Omental fat pad (tissue), 4 donors: ENCODE measurements around the gene LDB3. TPM values are rescaled to one million over a fixed set of nuclear protein-coding genes. Genes with fewer than 3 reads are reported as not detected.

Experiments
- ATAC-seq: fragments of 150-250 bp; one replicate; pipeline ENCODE4 v1.9.1; 2016; ENCODE audit warnings: mild to moderate bottlenecking, moderate library complexity; ENCODE audit not compliant: low FRiP score
- DNase-seq: peaks from one replicate; pipeline ENCODE4 v3.0.0-alpha.2; 2019; ENCODE audit warnings: low spot score
- CTCF ChIP-seq, 3 donors: fragments of 450-650 bp; IDR thresholded peaks; one replicate each; pipeline ENCODE4 v1.5.1; 2016 to 2017; ENCODE audit warnings: antibody characterized with exemption in 3 of 3, mild to moderate bottlenecking in 3 of 3, moderate library complexity in 2 of 3
- total RNA-seq, 4 donors: library from RNA; depleted of rRNA; stranded (reverse); fragments of >200 nt; gene quantifications; one replicate each; pipeline ENCODE4 v1.1.0, GENCODE V29; 2016

The LDB3 gene
- total RNA-seq, 4 donors from 2014 or later = 0.56 to 22.4 (median 0.65) TPM

GRCh38 chr10:86742230-86742629, 73.9 kb downstream of the LDB3 start:
- TF ChIP-seq CTCF (IDR thresholded peaks at IDR 0.05) = no peak
- ATAC-seq = no peak
- DNase-seq = no peak

- ATAC-seq = no peak
- no peak for DNase-seq
- no peak for TF ChIP-seq CTCF (IDR thresholded peaks at IDR 0.05)
These were observed 75.9 kb downstream of the LDB3 start for GRCh38 chr10:86744067-86744725.

GRCh38 chr10:86747796-86748581, 79.7 kb downstream of the LDB3 start:
- TF ChIP-seq CTCF (IDR thresholded peaks at IDR 0.05) = no peak
- no peak for ATAC-seq
- DNase-seq = no peak

GRCh38 chr10:86749854-86750253, 81.5 kb downstream of the LDB3 start:
- no peak for DNase-seq
- no peak for TF ChIP-seq CTCF (IDR thresholded peaks at IDR 0.05)
- no peak for ATAC-seq

GRCh38 chr10:86751477-86751876, 83.2 kb downstream of the LDB3 start:
- ATAC-seq (no peak), DNase-seq (no peak)
- no peak for TF ChIP-seq CTCF (IDR thresholded peaks at IDR 0.05)

GRCh38 chr10:86752311-86752710, 84.0 kb downstream of the LDB3 start:
- ATAC-seq = no peak
- DNase-seq = no peak
- no peak for TF ChIP-seq CTCF (IDR thresholded peaks at IDR 0.05)

- DNase-seq = no peak
- ATAC-seq = no peak
- no peak for TF ChIP-seq CTCF (IDR thresholded peaks at IDR 0.05)
These were observed 84.7 kb downstream of the LDB3 start for GRCh38 chr10:86753051-86753450.
